Activated naive CD8-positive, alpha-beta T cell treated with anti-CD3 and anti-CD28 coated beads, Interleukin-2, amount 10 ng/mL, durations not matched to agents 7 days and 5 days (primary cell): ENCODE results near the gene SLC7A5. TPM values are rescaled to one million over a fixed set of nuclear protein-coding genes. Genes with fewer than 3 reads are reported as not detected.
"Not testable (repeated sequence)": the region's sequence is repeated elsewhere in the genome, so short reads cannot be mapped to it uniquely, and the experiment has no call there.

ENCODE experiments used
- ATAC-seq: fragments of 150-1000 bp; cut with Tn5 transposase; one replicate; pipeline ENCODE4 v1.10.0; 2021; ENCODE audit warnings: low read depth, moderate library complexity
- POLR2A ChIA-PET: fragments of 350-600 bp; sonication (Branson Sonifier 250); formaldehyde crosslinking; loops from one replicate; lab custom pipeline; 2021; ENCODE audit warnings: antibody characterized with exemption; lab: Charles Lee
- DNase-seq: peaks from one replicate; pipeline ENCODE4 v3.0.0; 2021
- H3K27ac Mint-ChIP-seq: one replicate; pipeline ENCODE4 v1.8.0; 2022; ENCODE audit warnings: mild to moderate bottlenecking, mixed read lengths
- H3K27me3 Mint-ChIP-seq: one replicate; pipeline ENCODE4 v1.8.0; 2022; ENCODE audit warnings: mild to moderate bottlenecking, moderate library complexity, mixed read lengths
- H3K36me3 Mint-ChIP-seq: one replicate; pipeline ENCODE4 v1.8.0; 2021; ENCODE audit warnings: mild to moderate bottlenecking, mixed read lengths
- H3K4me1 Mint-ChIP-seq: one replicate; pipeline ENCODE4 v1.8.0; 2021; ENCODE audit warnings: mixed read lengths
- H3K4me3 Mint-ChIP-seq: one replicate; pipeline ENCODE4 v1.8.0; 2022; ENCODE audit warnings: mild to moderate bottlenecking, moderate library complexity, mixed read lengths
- H3K9me3 Mint-ChIP-seq: one replicate; pipeline ENCODE4 v1.8.0; 2021; ENCODE audit warnings: mixed read lengths
- total RNA-seq, 2 experiments: library from RNA; stranded (reverse); gene quantifications; one replicate each; pipeline ENCODE4 v1.2.3, GENCODE V29; 2021

SLC7A5 gene
- total RNA-seq, 2 experiments from 2014 or later, result 59.2 to 63.9 TPM

DNA sequence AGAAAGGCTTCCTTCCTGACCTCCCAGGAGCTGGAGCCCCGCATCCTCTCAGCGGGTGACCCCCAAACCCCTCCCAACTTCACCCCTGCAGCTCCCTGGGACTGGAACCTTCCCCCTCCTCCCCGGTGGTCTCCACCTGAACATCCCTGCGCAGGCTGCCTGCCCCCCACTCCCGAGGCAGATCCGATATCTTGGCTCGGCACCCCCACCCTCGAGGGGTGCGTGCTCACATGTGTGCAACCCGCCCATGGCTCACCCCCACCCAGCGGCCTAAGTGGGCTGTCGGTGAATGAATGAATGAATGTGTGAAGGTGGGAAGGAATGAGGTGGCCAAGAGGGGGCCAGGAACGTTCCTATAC is 39.7 kb downstream of the SLC7A5 start:
- ATAC-seq, result no peak
- no peak for DNase-seq
- H3K9me3 Mint-ChIP-seq, result no peaks in the 10 kb centered on the region
- POLR2A ChIA-PET, result interaction anchor here (0.6 to 0.9 kb wide), 2 partner anchors 37 to 51 kb away, joined by 3 read pairs; no protein-coding TSS in a partner anchor
- no peak overlapping the region for H3K27ac Mint-ChIP-seq
- H3K4me1 Mint-ChIP-seq, result no peaks in the 10 kb centered on the region
- no peak overlapping the region for H3K4me3 Mint-ChIP-seq
- H3K36me3 Mint-ChIP-seq, result peaks cover 2% of the 10 kb centered on the region
- H3K27me3 Mint-ChIP-seq, result no peaks in the 10 kb centered on the region

- no peak overlapping the region for H3K27ac Mint-ChIP-seq
- POLR2A ChIA-PET, result interaction anchor here (0.6 to 0.9 kb wide), 2 partner anchors 37 to 50 kb away, joined by 3 read pairs; no protein-coding TSS in a partner anchor
- peaks cover 2% of the 10 kb centered on the region for H3K36me3 Mint-ChIP-seq
- no peaks in the 10 kb centered on the region for H3K4me1 Mint-ChIP-seq
- DNase-seq (no peak), ATAC-seq (no peak)
- H3K27me3 Mint-ChIP-seq, result no peaks in the 10 kb centered on the region
- no peak overlapping the region for H3K4me3 Mint-ChIP-seq
- H3K9me3 Mint-ChIP-seq, result no peaks in the 10 kb centered on the region
These were observed 40.2 kb downstream of the SLC7A5 start for GRCh38 chr16:87828907-87829621.

DNA sequence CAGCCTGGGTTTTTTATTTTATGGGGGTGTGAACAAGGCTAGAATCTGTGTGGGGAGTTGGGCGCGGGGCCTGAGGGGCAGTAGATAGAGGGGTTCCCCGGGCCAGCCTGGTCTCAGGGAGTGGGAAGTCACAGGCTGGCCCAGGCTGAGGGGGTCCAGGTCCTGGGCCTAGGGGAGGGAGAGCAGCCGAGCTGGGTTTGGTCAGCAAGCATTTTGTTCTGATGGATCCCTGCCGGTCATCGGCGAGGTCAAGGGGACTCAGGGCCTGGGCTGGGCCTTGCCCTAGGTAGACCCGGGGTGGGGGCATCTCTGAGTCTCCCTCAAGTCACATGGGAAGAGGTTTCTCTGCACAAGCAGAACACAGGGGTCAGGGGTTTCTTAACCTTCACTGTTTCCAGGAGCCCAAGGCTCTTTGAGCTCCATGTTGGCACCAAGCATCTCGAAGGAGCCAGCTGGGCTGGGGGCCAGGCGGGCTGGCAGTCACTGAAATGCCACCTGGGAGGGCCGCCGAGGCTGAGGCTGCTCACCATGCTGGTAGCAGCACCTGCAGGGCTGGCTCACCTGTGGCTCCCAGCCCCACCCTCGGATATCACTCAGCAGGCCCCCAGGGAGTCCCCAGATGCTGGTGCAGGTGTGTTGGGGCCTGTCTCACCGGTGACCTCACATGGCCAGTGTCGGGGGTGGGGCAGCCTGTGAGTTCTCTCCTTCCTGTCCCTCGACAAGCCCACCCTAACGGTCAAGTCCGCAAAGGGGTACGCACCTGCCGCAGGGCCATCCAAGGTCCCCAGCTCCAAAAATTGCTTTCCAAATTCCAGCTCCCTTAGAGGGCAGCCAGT is 41.0 kb downstream of the SLC7A5 start:
- ATAC-seq (no peak), DNase-seq (no peak)
- H3K4me3 Mint-ChIP-seq, result no peak overlapping the region
- H3K9me3 Mint-ChIP-seq, result no peaks in the 10 kb centered on the region
- H3K27ac Mint-ChIP-seq, result no peak overlapping the region
- H3K4me1 Mint-ChIP-seq, result no peaks in the 10 kb centered on the region
- H3K27me3 Mint-ChIP-seq, result no peaks in the 10 kb centered on the region
- POLR2A ChIA-PET, result interaction anchor here (0.7 kb wide), 1 partner anchor 8 kb away, joined by 3 read pairs; no protein-coding TSS in a partner anchor
- H3K36me3 Mint-ChIP-seq, result peaks cover 2% of the 10 kb centered on the region

DNA sequence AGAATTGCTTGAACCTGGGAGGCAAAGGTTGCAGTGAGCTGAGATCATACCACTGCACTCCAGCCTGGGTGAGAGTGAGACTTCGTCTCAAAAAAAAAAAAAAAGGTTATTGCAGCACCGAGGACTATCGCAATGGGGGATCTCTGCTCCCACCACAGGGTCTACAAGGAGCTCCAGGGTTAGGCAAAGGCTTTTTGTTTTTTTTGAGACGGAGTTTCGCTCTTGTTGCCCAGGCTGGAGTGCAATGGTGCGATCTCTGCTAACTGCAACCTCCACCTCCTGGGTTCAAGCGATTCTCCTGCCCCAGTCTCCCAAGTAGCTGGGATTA is 41.8 kb downstream of the SLC7A5 start:
- ATAC-seq, H3K27me3 Mint-ChIP-seq, DNase-seq, H3K9me3 Mint-ChIP-seq, H3K36me3 Mint-ChIP-seq, H3K4me3 Mint-ChIP-seq, H3K4me1 Mint-ChIP-seq: not testable (repeated sequence)
- peak overlapping the region; percentile 45 for H3K27ac Mint-ChIP-seq
- POLR2A ChIA-PET, result interaction anchor here (1.1 kb wide), 1 partner anchor 21 kb away, joined by 4 read pairs; no protein-coding TSS in a partner anchor

GRCh38 chr16:87826798-87827587 is 42.3 kb downstream of the SLC7A5 start:
- DNase-seq (no peak), ATAC-seq (peak; percentile 10)
- no peaks in the 10 kb centered on the region for H3K4me1 Mint-ChIP-seq
- peaks cover 2% of the 10 kb centered on the region for H3K36me3 Mint-ChIP-seq
- peak overlapping the region; percentile 45 for H3K27ac Mint-ChIP-seq
- H3K27me3 Mint-ChIP-seq, result no peaks in the 10 kb centered on the region
- no peaks in the 10 kb centered on the region for H3K9me3 Mint-ChIP-seq
- H3K4me3 Mint-ChIP-seq, result no peak overlapping the region
- POLR2A ChIA-PET, result interaction anchor here (1.1 kb wide), 1 partner anchor 21 kb away, joined by 4 read pairs; no protein-coding TSS in a partner anchor

DNA sequence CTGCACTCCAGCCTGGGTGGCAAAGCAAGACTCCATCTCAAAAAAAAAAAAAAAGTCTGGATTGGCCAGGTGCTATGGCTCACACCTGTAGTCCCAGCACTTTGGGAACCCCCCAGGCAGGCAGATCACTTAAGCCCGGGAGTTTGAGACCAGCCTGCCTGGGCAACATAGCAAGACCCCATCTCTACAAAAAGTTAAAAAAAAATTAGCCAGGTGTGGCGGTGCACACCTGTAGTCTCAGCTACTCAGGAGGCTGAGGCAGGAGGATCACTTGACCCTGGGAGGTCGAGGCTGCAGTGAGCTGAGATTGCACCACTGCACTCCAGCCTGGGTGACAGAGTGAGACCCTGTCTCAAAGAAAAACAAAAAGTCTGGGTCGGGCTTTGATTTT is 42.9 kb downstream of the SLC7A5 start:
- H3K4me3 Mint-ChIP-seq, H3K9me3 Mint-ChIP-seq, H3K27me3 Mint-ChIP-seq, H3K27ac Mint-ChIP-seq, H3K4me1 Mint-ChIP-seq, ATAC-seq, DNase-seq, H3K36me3 Mint-ChIP-seq: not testable (repeated sequence)
- POLR2A ChIA-PET, result interaction anchor here (0.7 kb wide), 1 partner anchor 47 kb away, joined by 5 read pairs; no protein-coding TSS in a partner anchor

DNA sequence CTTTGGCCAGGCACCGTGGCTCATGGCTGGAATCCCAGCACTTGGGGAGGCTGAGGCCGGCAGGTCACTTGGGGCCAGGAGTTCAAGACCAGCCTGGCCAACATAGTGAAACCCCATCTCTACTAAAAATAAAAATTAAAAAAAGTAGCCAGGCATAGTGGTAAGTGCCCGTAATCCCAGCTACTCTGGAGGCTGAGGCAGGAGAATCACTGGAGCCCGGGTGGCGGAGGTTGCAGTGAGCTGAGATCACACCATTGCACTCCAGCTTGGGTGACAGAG is 43.5 kb downstream of the SLC7A5 start:
- POLR2A ChIA-PET, result interaction anchor here (0.7 to 1.1 kb wide), 2 partner anchors 19 to 47 kb away, joined by 3 to 5 read pairs; no protein-coding TSS in a partner anchor
- ATAC-seq, DNase-seq, H3K27me3 Mint-ChIP-seq, H3K9me3 Mint-ChIP-seq, H3K27ac Mint-ChIP-seq, H3K4me1 Mint-ChIP-seq, H3K4me3 Mint-ChIP-seq, H3K36me3 Mint-ChIP-seq: not testable (repeated sequence)

DNA sequence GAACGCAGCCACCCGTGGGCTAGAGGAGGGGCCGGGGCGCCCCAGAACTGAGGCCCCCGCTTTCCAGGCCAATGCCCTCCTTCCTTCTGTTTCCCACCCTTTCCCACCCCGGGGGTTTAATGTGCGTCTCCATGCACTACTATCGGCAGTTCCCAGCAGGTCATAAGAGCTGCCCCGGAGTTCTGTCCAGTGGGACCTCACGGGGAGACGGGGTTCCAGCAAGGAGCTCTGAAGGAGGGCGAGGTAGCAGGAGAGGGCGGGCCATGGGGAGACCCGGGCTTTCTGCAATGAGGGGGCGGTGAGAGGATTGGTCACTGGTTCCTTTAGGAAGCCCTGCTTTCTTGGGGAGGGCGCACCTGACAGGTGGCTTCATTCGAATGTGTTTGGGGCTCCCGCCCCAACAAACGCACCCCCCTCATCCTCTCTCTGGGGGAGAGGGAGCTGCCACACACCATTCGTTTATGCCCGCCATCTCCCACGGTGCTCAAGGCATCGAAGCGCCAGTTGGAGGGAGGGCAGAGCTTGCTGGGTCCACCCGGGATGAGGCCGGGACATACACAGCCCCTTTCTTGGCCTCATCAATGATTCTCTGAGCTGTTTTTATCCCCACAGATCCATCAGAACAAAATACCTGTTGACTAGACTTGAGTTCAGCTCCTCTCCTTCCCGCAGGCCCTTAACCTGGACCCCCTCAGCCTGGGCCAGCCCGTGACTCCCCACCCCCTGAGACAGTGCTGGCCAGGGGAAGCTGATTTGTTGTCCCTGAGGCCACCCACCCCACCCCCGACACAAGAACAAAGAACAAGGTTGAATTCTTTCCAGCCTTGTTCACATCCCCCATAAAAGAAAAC is 44.1 kb downstream of the SLC7A5 start:
- Mint-ChIP-seq H3K4me3 (no peak overlapping the region), H3K9me3 (no peaks in the 10 kb centered on the region), H3K27me3 (no peaks in the 10 kb centered on the region), H3K4me1 (peaks cover 8% of the 10 kb centered on the region), H3K27ac (no peak overlapping the region), H3K36me3 (no peaks in the 10 kb centered on the region)
- DNase-seq (no peak), ATAC-seq (no peak)
- POLR2A ChIA-PET, result interaction anchor here (1.1 kb wide), 1 partner anchor 18 kb away, joined by 3 read pairs; no protein-coding TSS in a partner anchor

- Mint-ChIP-seq H3K27me3 (no peaks in the 10 kb centered on the region), H3K9me3 (no peaks in the 10 kb centered on the region), H3K4me3 (no peak overlapping the region), H3K36me3 (no peaks in the 10 kb centered on the region), H3K4me1 (peaks cover 8% of the 10 kb centered on the region), H3K27ac (no peak overlapping the region)
- POLR2A ChIA-PET, result no interaction called here
- ATAC-seq (no peak), DNase-seq (no peak)
These were observed 45.0 kb downstream of the SLC7A5 start for GRCh38 chr16:87824016-87824990.

- Mint-ChIP-seq H3K27ac (no peak overlapping the region), H3K4me3 (no peak overlapping the region), H3K36me3 (no peaks in the 10 kb centered on the region), H3K4me1 (peaks cover 8% of the 10 kb centered on the region), H3K27me3 (no peaks in the 10 kb centered on the region), H3K9me3 (peaks cover 3% of the 10 kb centered on the region)
- POLR2A ChIA-PET, result interaction anchor here (2.4 kb wide), 1 partner anchor 17 kb away, joined by 9 read pairs; no protein-coding TSS in a partner anchor
- ATAC-seq (no peak), DNase-seq (no peak)
These were observed 46.0 kb downstream of the SLC7A5 start for GRCh38 chr16:87823181-87823929.
